Measurements from ENCODE around the gene WSCD2. TPM values are rescaled to one million over a fixed set of nuclear protein-coding genes. Genes with fewer than 3 reads are reported as not detected.

WSCD2 gene
- total RNA-seq, 4 donors from 2014 or later: under 0.01 to 1.5 (median 0.49) TPM; not detected in 1

DNA sequence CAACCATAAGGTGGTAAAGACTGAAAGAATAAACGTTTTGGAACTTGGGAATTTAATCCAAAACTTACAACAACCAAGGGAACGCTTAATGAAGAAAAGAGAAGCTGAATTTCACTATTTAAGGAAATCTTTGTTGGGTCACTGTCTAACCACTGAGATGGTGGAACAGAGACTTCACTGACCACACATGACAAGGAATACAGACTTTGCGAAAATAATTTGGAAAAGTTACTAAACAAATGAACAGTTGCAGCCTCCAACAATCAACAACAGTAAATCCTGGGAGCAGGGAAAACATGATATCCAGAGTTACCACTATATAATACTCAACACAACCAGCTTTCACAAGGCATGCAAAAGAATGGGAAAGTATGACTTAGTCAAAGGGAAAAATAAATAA lies 131.0 kb downstream of the WSCD2 start:
- TF ChIP-seq, protein P1, sequence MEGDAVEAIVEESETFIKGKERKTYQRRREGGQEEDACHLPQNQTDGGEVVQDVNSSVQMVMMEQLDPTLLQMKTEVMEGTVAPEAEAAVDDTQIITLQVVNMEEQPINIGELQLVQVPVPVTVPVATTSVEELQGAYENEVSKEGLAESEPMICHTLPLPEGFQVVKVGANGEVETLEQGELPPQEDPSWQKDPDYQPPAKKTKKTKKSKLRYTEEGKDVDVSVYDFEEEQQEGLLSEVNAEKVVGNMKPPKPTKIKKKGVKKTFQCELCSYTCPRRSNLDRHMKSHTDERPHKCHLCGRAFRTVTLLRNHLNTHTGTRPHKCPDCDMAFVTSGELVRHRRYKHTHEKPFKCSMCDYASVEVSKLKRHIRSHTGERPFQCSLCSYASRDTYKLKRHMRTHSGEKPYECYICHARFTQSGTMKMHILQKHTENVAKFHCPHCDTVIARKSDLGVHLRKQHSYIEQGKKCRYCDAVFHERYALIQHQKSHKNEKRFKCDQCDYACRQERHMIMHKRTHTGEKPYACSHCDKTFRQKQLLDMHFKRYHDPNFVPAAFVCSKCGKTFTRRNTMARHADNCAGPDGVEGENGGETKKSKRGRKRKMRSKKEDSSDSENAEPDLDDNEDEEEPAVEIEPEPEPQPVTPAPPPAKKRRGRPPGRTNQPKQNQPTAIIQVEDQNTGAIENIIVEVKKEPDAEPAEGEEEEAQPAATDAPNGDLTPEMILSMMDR (IDR thresholded peaks at IDR 0.05; ENCODE audit: low read depth): no peak

- TF ChIP-seq, protein P1 (IDR thresholded peaks at IDR 0.05; ENCODE audit: low read depth): no peak
Observed at GRCh38 chr12:108260969-108261368, 131.9 kb downstream of the WSCD2 start.

DNA sequence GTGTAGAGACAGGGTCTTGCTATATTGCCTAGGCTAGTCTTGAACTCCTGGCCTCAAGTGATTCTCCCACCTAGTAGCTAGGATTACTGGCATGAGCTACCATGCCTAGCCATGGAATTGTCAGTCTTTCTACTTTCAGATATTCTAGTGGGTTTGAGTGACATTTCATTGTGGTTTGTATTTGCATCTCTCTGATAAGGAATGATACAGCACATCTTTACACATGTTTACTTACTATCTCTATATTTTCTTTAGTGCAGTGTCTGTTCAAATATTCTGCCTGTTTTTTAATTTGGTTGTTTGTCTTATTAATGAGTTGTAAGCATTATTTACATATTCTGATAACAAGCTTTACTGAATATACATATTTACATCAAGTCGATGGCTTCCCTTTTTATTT lies 136.4 kb downstream of the WSCD2 start:
- TF ChIP-seq, protein P1 (IDR thresholded peaks at IDR 0.05; ENCODE audit: low read depth): no peak

GRCh38 chr12:108266131-108266530 lies 137.0 kb downstream of the WSCD2 start:
- TF ChIP-seq, protein P1 (IDR thresholded peaks at IDR 0.05; ENCODE audit: low read depth): no peak

GRCh38 chr12:108267450-108267849 lies 138.4 kb downstream of the WSCD2 start:
- TF ChIP-seq, protein P1 (IDR thresholded peaks at IDR 0.05; ENCODE audit: low read depth): no peak

DNA sequence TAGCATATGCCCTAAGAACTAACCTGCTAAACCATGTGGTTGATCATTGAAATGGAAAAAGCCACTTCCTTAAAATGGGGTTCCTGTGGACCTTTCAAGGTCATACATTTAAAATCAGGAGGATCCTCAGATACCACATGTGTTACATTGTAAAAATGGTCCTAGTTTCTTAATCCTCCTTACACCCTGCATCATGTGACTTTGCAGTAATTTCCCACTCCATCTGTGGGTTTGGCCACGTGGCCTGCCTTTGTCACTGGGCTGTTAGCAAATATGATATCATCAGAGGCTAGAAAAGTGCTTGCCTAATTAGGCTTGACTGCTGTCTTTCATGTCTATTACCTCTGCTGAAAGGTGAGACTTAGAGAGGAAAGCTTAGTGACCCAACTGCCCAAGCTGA lies 139.3 kb downstream of the WSCD2 start:
- TF ChIP-seq, protein P1 (IDR thresholded peaks at IDR 0.05; ENCODE audit: low read depth): no peak

- TF ChIP-seq, protein P1 (IDR thresholded peaks at IDR 0.05; ENCODE audit: low read depth): no peak
Observed at GRCh38 chr12:108269224-108269623, 140.1 kb downstream of the WSCD2 start.
